Measurements from ENCODE around the gene BTAF1. TPM values are rescaled to one million over a fixed set of nuclear protein-coding genes. Genes with fewer than 3 reads are reported as not detected.

BTAF1 gene
- total RNA-seq, 3 donors from 2014 or later (not counting 1 experiment from before 2014, with no cell fraction given), result 77.3 to 88.7 (median 80.7) TPM

DNA sequence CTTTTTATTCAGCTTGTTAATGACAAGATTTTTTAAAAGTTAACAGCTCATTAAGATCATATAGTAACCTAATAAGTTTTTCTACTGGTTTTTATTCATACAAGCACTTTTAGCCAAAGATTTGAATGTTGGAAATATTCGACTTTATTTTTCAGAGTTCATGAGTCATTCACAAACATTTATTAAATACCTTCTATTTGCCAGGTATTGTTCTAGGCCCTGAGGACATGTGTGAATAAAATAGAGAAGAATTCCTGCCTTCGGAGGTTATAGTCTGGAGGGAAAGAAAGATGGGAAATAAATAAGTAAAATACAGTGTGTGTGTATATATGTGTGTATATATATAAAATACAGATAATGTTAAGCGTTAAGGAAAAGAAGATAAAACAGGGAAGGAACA lies 31.5 kb downstream of the BTAF1 start:
- no peaks in the 10 kb centered on the region for H3K4me1 Mint-ChIP-seq
- Histone ChIP-seq H3K4me1 (ENCODE audit: control insufficient read depth, insufficient read depth, low read length) (no peaks in the 10 kb centered on the region), H3K9me3 (ENCODE audit: control insufficient read depth, insufficient read depth, low read length) (no peaks in the 10 kb centered on the region), H3K4me3 (ENCODE audit: low read length) (no peak overlapping the region), H3K36me3 (ENCODE audit: control insufficient read depth, insufficient read depth, low read length) (peaks cover 81% of the 10 kb centered on the region), H3K27me3 (ENCODE audit: control insufficient read depth, insufficient read depth, low read length) (no peaks in the 10 kb centered on the region), H3K27ac (ENCODE audit: low read length) (no peak overlapping the region)
- no peak overlapping the region for H3K27ac Mint-ChIP-seq
- no peaks in the 10 kb centered on the region for H3K9me3 Mint-ChIP-seq
- no peaks in the 10 kb centered on the region for H3K27me3 Mint-ChIP-seq (ENCODE audit: low read depth in 2 of 2)
- 100% methylated on average over 2 of the region's 3 CpGs for WGBS (ENCODE audit: insufficient coverage)
- DNase-seq (no peak), ATAC-seq (no peak)
- peaks cover 11% of the 10 kb centered on the region for H3K36me3 Mint-ChIP-seq
- TF ChIP-seq, protein P1, sequence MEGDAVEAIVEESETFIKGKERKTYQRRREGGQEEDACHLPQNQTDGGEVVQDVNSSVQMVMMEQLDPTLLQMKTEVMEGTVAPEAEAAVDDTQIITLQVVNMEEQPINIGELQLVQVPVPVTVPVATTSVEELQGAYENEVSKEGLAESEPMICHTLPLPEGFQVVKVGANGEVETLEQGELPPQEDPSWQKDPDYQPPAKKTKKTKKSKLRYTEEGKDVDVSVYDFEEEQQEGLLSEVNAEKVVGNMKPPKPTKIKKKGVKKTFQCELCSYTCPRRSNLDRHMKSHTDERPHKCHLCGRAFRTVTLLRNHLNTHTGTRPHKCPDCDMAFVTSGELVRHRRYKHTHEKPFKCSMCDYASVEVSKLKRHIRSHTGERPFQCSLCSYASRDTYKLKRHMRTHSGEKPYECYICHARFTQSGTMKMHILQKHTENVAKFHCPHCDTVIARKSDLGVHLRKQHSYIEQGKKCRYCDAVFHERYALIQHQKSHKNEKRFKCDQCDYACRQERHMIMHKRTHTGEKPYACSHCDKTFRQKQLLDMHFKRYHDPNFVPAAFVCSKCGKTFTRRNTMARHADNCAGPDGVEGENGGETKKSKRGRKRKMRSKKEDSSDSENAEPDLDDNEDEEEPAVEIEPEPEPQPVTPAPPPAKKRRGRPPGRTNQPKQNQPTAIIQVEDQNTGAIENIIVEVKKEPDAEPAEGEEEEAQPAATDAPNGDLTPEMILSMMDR (IDR thresholded peaks at IDR 0.05), result no peak
- intact Hi-C loops (cut with micrococcal nuclease), result no loop called here
- no peak overlapping the region for H3K4me3 Mint-ChIP-seq

DNA sequence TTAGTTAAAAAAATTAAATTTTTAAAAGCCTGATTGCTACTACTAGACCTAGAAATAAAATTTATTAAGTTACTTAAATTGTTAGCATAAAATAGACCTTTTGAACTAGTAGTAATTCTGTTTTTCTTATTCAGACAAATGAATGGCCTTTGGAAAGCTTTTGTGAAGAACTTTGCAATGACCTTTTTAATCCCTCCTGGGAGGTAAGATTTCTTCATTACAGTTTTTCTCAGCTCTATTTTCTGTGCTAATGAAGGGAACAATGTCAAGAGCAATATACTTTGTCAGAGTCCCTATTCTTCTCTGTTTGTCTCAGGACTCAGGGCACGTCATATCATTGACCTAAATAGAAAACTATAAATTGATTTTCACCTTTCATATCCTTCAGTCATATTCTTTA lies 33.5 kb downstream of the BTAF1 start:
- Histone ChIP-seq H3K27me3 (ENCODE audit: control insufficient read depth, insufficient read depth, low read length) (no peaks in the 10 kb centered on the region), H3K36me3 (ENCODE audit: control insufficient read depth, insufficient read depth, low read length) (peaks cover 84% of the 10 kb centered on the region), H3K4me1 (ENCODE audit: control insufficient read depth, insufficient read depth, low read length) (no peaks in the 10 kb centered on the region), H3K9me3 (ENCODE audit: control insufficient read depth, insufficient read depth, low read length) (no peaks in the 10 kb centered on the region), H3K27ac (ENCODE audit: low read length) (no peak overlapping the region), H3K4me3 (ENCODE audit: low read length) (no peak overlapping the region)
- Mint-ChIP-seq H3K27ac (no peak overlapping the region), H3K9me3 (no peaks in the 10 kb centered on the region), H3K36me3 (peaks cover 16% of the 10 kb centered on the region), H3K4me3 (no peak overlapping the region), H3K27me3 (ENCODE audit: low read depth in 2 of 2) (no peaks in the 10 kb centered on the region), H3K4me1 (peaks cover 0 to 8% of the 10 kb centered on the region in 2 donors)
- intact Hi-C loops (cut with micrococcal nuclease), result no loop called here
- DNase-seq, result no peak
- no peak for ATAC-seq
- TF ChIP-seq, protein P1 (IDR thresholded peaks at IDR 0.05), result no peak
- no CpG with 5 or more reads among the region's 1 CpG for WGBS (ENCODE audit: insufficient coverage)

DNA sequence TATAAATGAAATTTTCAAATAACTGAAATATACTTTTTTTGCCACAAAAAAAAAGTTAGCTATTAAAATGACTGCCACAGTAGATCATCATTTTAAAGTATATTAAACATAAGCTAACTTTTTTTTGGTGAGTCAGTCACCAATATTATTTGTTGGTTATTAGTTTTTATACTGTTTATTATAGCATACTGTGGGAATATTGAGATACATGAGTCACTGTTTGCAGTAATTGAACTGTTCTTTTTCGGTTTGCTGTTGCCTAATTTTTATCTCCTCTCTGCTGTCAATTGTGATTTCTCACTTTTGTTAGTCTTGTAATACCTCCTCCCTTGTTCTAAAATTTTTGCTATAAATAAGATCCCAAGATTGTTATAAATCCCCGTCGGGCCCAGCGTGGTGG lies 45.7 kb downstream of the BTAF1 start:
- ATAC-seq, result no peak
- 99% methylated on average over 4 of the region's 4 CpGs for WGBS (ENCODE audit: insufficient coverage)
- peaks cover 8% of the 10 kb centered on the region for H3K36me3 Mint-ChIP-seq
- no peaks in the 10 kb centered on the region for H3K9me3 Mint-ChIP-seq
- no peaks in the 10 kb centered on the region for H3K9me3 ChIP-seq (ENCODE audit: control insufficient read depth, insufficient read depth, low read length)
- intact Hi-C loops (cut with micrococcal nuclease), result no loop called here
- TF ChIP-seq, protein P1 (IDR thresholded peaks at IDR 0.05), result no peak
- no peak for DNase-seq
- H3K4me3 Mint-ChIP-seq, result no peak overlapping the region
- H3K27ac Mint-ChIP-seq, result no peak overlapping the region
- no peak overlapping the region for H3K27ac ChIP-seq (ENCODE audit: low read length)
- H3K4me1 Mint-ChIP-seq, result no peaks in the 10 kb centered on the region
- no peak overlapping the region for H3K4me3 ChIP-seq (ENCODE audit: low read length)
- H3K36me3 ChIP-seq (ENCODE audit: control insufficient read depth, insufficient read depth, low read length), result peaks cover 46% of the 10 kb centered on the region
- no peaks in the 10 kb centered on the region for H3K27me3 ChIP-seq (ENCODE audit: control insufficient read depth, insufficient read depth, low read length)
- H3K27me3 Mint-ChIP-seq (ENCODE audit: low read depth in 2 of 2), result no peaks in the 10 kb centered on the region
- H3K4me1 ChIP-seq (ENCODE audit: control insufficient read depth, insufficient read depth, low read length), result no peaks in the 10 kb centered on the region

DNA sequence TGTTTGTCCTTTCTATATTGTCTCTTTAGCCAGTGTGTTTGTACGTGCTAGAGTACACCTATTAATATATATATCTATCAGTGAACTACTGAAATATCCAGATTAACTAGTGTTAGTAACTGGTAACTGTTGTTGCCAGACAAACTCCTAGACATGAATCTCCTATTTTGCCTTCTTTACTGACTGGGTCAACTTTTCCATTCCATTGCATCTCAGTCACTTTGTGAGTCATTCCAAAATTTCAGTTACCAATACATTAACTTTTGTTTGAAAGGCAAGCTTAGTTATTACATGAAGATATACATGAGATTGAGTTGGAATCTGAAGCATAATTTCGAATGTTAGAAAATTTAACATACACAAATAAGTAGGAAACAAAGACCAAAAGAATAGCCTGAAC lies 51.4 kb downstream of the BTAF1 start:
- Histone ChIP-seq H3K4me1 (ENCODE audit: control insufficient read depth, insufficient read depth, low read length) (no peaks in the 10 kb centered on the region), H3K27ac (ENCODE audit: low read length) (no peak overlapping the region), H3K4me3 (ENCODE audit: low read length) (no peak overlapping the region), H3K36me3 (ENCODE audit: control insufficient read depth, insufficient read depth, low read length) (peaks cover 17% of the 10 kb centered on the region), H3K9me3 (ENCODE audit: control insufficient read depth, insufficient read depth, low read length) (no peaks in the 10 kb centered on the region), H3K27me3 (ENCODE audit: control insufficient read depth, insufficient read depth, low read length) (no peaks in the 10 kb centered on the region)
- TF ChIP-seq, protein P1 (IDR thresholded peaks at IDR 0.05), result no peak
- intact Hi-C loops (cut with micrococcal nuclease), result no loop called here
- H3K36me3 Mint-ChIP-seq, result peaks cover 11% of the 10 kb centered on the region
- no peak overlapping the region for H3K4me3 Mint-ChIP-seq
- DNase-seq (no peak), ATAC-seq (no peak)
- H3K27me3 Mint-ChIP-seq (ENCODE audit: low read depth in 2 of 2), result no peaks in the 10 kb centered on the region
- H3K9me3 Mint-ChIP-seq, result no peaks in the 10 kb centered on the region
- H3K4me1 Mint-ChIP-seq, result peaks cover 5 to 13% of the 10 kb centered on the region in 2 donors
- WGBS (ENCODE audit: insufficient coverage), result 100% methylated on average over 1 of the region's 2 CpGs
- H3K27ac Mint-ChIP-seq, result no peak overlapping the region

All from natural killer cell (primary cell).